DMS79 treated with DMSO at 0.1 percent for 48 hours (cell line): ENCODE measurements around the gene OR2A2.

Source experiments
- DNase-seq: peaks from one replicate; lab custom pipeline; 2025; lab: John Stamatoyannopoulos, UW

OR2A2 gene

GRCh38 chr7:144137501-144137900 is 28.1 kb downstream of the OR2A2 start:
- DNase-seq: no peak

DNA sequence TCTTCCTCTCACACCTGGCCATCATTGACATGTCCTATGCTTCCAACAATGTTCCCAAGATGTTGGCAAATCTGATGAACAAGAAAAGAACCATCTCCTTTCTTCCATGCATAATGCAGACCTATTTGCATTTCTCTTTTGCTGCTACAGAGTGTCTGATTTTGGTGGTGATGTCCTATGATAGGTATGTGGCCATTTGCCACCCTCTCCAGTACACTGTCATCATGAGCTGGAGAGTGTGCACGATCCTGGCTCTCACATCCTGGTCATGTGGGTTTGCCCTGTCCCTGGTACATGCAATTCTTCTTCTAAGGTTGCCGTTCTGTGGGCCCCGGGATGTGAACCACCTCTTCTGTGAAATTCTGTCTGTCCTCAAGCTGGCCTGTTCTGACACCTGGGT is 32.8 kb downstream of the OR2A2 start:
- no peak for DNase-seq

DNA sequence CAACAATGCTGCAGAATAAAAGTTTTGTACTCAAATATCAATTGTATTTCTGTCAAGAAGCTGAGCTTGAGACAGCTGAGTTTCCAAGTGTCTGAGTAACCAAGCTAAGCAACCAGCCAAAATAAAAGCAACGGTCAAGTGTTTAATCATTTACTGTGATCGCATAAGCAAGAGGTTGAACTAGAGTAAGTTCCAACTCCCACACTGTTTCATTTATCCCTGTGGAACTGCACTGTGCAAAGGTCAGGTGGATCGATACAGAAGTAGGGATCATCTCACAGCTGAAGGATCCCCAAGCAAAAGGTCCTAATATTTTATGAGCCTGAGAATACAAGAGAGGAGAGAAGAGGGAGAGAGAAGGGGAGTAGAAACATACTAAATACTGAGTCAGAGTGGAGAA is 35.0 kb downstream of the OR2A2 start:
- DNase-seq: no peak

DNA sequence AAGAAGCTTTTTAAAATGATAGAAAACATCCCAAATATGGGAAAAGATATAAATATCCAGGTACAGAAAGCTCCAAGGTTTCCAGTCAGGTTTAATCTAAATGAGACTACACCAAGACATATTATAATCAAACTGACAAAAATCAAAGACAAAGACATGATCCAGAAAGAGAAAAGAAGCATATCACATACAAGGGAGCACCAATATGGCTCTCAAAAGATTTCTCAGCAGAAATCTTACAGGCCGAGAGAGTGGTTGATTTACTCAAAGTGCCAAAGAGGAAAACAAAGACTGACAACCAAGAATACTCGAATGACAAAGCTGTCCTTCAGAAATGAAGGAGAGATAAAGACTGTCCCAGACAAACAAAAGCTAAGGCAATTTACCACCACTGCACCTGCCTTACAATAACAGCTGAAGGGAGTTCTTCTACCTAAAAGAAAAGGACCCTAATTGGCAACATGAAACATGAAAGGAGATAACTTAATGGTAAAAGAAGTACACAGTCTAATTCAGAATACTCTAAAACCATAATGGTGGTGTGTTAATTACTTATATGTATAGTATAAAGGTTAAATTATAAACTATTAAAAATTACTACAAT is 38.9 kb downstream of the OR2A2 start:
- DNase-seq: no peak

DNA sequence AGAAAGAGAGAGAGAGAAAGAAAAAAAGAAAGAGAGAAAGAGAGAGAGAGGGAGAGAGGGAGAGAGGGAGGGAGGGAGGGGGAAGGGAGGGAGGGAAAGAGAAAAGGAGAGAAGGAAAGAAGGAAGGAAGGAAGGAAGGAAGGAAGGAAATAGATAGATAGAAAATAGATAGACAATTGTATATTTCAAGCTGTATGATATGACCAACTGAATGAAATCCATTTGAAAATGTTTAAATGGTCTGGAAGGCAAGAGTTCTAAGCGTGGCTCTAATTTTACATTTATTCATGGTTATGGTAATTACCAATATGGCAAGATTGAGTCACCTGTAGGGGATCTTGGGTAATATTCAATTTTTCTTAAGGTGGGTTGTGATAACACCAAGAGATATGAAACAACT is 49.5 kb downstream of the OR2A2 start:
- DNase-seq: no peak
